Calu3 (cell line): ENCODE data around the gene LRRC59. TPM values are rescaled to one million over a fixed set of nuclear protein-coding genes. Genes with fewer than 3 reads are reported as not detected.
A peak's percentile ranks its signal among the peaks of the same experiment; 100 is the strongest.

Experiments
- BruUV-seq: library from RNA; stranded (reverse); fragments of 400-500 nt; replicated peaks from 2 replicates; lab custom pipeline; 2021; lab: Mats Ljungman, UMichigan
- CTCF ChIA-PET: fragments of 300-600 bp; sonication (Branson Sonifier 250); formaldehyde crosslinking; loops from one replicate; lab custom pipeline; 2022; ENCODE audit warnings: antibody characterized with exemption; lab: Charles Lee
- DNase-seq: peaks from one replicate; pipeline ENCODE4 v3.0.0; 2022
- H3K27ac Mint-ChIP-seq: one replicate; pipeline ENCODE4 v1.8.0; 2022; ENCODE audit warnings: mixed read lengths; ENCODE audit not compliant: unreplicated experiment
- H3K27me3 Mint-ChIP-seq: one replicate; pipeline ENCODE4 v1.8.0; 2022; ENCODE audit warnings: mixed read lengths; ENCODE audit not compliant: unreplicated experiment
- H3K36me3 Mint-ChIP-seq: one replicate; pipeline ENCODE4 v1.8.0; 2022; ENCODE audit warnings: mild to moderate bottlenecking, moderate library complexity, mixed read lengths; ENCODE audit not compliant: insufficient read depth, unreplicated experiment
- H3K4me1 Mint-ChIP-seq: one replicate; pipeline ENCODE4 v1.8.0; 2022; ENCODE audit warnings: mild to moderate bottlenecking, low read depth, mixed read lengths; ENCODE audit not compliant: unreplicated experiment
- H3K4me3 Mint-ChIP-seq: one replicate; pipeline ENCODE4 v1.8.0; 2022; ENCODE audit warnings: mild to moderate bottlenecking, low read depth, moderate library complexity, mixed read lengths; ENCODE audit not compliant: unreplicated experiment
- H3K9me3 Mint-ChIP-seq: one replicate; pipeline ENCODE4 v1.8.0; 2022; ENCODE audit warnings: low read depth, mixed read lengths; ENCODE audit not compliant: unreplicated experiment
- CTCF ChIP-seq: fragments of 200-600 bp; IDR thresholded peaks from one replicate; pipeline ENCODE4 v1.8.0; 2022; ENCODE audit warnings: antibody characterized with exemption; ENCODE audit not compliant: unreplicated experiment
- intact Hi-C: fragments of 100-400 bp; cut with micrococcal nuclease; formaldehyde crosslinking; loops from one replicate; pipeline ENCODE4 v1.10.0; 2022; ENCODE audit not compliant: unreplicated experiment
- total RNA-seq: library from RNA; stranded (reverse); gene quantifications from 2 replicates; pipeline ENCODE4 v1.2.3, GENCODE V29; 2022

Gene LRRC59
- total RNA-seq, 1 experiment from 2014 or later: 212 TPM

- H3K27ac Mint-ChIP-seq: peak overlapping the region; percentile 46
Measured at GRCh38 chr17:50347117-50347893, 50.0 kb downstream of the LRRC59 start.

GRCh38 chr17:50346313-50347116 lies 50.8 kb downstream of the LRRC59 start:
- peak overlapping the region; percentile 91 for H3K4me3 Mint-ChIP-seq
- H3K27me3 Mint-ChIP-seq: no peaks in the 10 kb centered on the region
- peaks cover 35% of the 10 kb centered on the region for H3K36me3 Mint-ChIP-seq
- BruUV-seq: no TSS peak
- H3K27ac Mint-ChIP-seq: peak overlapping the region; percentile 46
- no peak for TF ChIP-seq CTCF
- peaks cover 21% of the 10 kb centered on the region for H3K4me1 Mint-ChIP-seq
- CTCF ChIA-PET: interaction anchor here (0.6 to 1.7 kb wide), 6 partner anchors 16 to 254 kb away, joined by 3 to 9 read pairs (median 3); partner anchors contain the start of gene LRRC59
- H3K9me3 Mint-ChIP-seq: no peaks in the 10 kb centered on the region
- intact Hi-C loops: no loop called here
- peak; percentile 55 for DNase-seq

More at GRCh38 chr17:50347117-50347893, 50.0 kb downstream of the LRRC59 start:
- no peaks in the 10 kb centered on the region for H3K9me3 Mint-ChIP-seq
- H3K27me3 Mint-ChIP-seq: no peaks in the 10 kb centered on the region
- peak overlapping the region; percentile 91 for H3K4me3 Mint-ChIP-seq
- H3K4me1 Mint-ChIP-seq: peaks cover 21% of the 10 kb centered on the region
- intact Hi-C loops: no loop called here
- no TSS peak for BruUV-seq
- CTCF ChIA-PET: interaction anchor here (0.6 to 1.7 kb wide), 3 partner anchors 15 to 128 kb away, joined by 3 to 9 read pairs (median 3); partner anchors contain the start of gene LRRC59
- DNase-seq: no peak
- TF ChIP-seq CTCF: no peak
- peaks cover 35% of the 10 kb centered on the region for H3K36me3 Mint-ChIP-seq

GRCh38 chr17:50345432-50346312 lies 51.7 kb downstream of the LRRC59 start, which contains the start of gene XYLT2:
XYLT2 (plus strand) TSS chr17:50346126; CDS start chr17:50346141, 15 bp downstream.
- Mint-ChIP-seq H3K27me3 (no peaks in the 10 kb centered on the region), H3K36me3 (peaks cover 35% of the 10 kb centered on the region), H3K4me1 (peaks cover 21% of the 10 kb centered on the region), H3K4me3 (peak within 1 kb of the TSS; percentile 91), H3K9me3 (no peaks in the 10 kb centered on the region), H3K27ac (peak within 1 kb of the TSS; percentile 46)
- peak; percentile 98 for DNase-seq
- no TSS peak for BruUV-seq
- no peak for TF ChIP-seq CTCF
- intact Hi-C loops: no loop called here
- CTCF ChIA-PET: interaction anchor here (0.7 to 1.7 kb wide), 4 partner anchors 16 to 254 kb away, joined by 3 to 9 read pairs (median 4); partner anchors contain the start of gene LRRC59
